GM19452 (cell line): ENCODE measurements around the gene CHRNA9.
A peak's percentile ranks its signal among the peaks of the same experiment; 100 is the strongest.

Experiments
- ATAC-seq: cut with Tn5 transposase; IDR thresholded peaks from one replicate; pipeline ENCODE4 v1.9.1; 2021; ENCODE audit not compliant: unreplicated experiment

CHRNA9 gene

GRCh38 chr4:40308528-40309122, 26.5 kb upstream of the CHRNA9 start:
- no peak for ATAC-seq

GRCh38 chr4:40309250-40309774, 25.8 kb upstream of the CHRNA9 start:
- peak; percentile 39 for ATAC-seq

- ATAC-seq = no peak
These were observed 24.9 kb upstream of the CHRNA9 start for GRCh38 chr4:40310225-40310624.

- ATAC-seq = no peak
These were observed 23.3 kb upstream of the CHRNA9 start for GRCh38 chr4:40311811-40312346.

GRCh38 chr4:40314951-40315350, 20.2 kb upstream of the CHRNA9 start:
- ATAC-seq = no peak

GRCh38 chr4:40316333-40316781, 18.8 kb upstream of the CHRNA9 start:
- ATAC-seq = peak; percentile 40

GRCh38 chr4:40316782-40317635, 18.1 kb upstream of the CHRNA9 start:
- peak; percentile 50 for ATAC-seq

GRCh38 chr4:40317916-40318658, 17.0 kb upstream of the CHRNA9 start:
- no peak for ATAC-seq

GRCh38 chr4:40321574-40322275, 13.4 kb upstream of the CHRNA9 start:
- no peak for ATAC-seq

- ATAC-seq = no peak
These were observed 12.3 kb upstream of the CHRNA9 start for GRCh38 chr4:40322811-40323210.

GRCh38 chr4:40323866-40324265, 11.3 kb upstream of the CHRNA9 start:
- no peak for ATAC-seq

- peak; percentile 92 for ATAC-seq
These were observed 9.6 kb upstream of the CHRNA9 start for GRCh38 chr4:40325406-40326019.

GRCh38 chr4:40327340-40327739, 7.8 kb upstream of the CHRNA9 start:
- no peak for ATAC-seq

- ATAC-seq = no peak
These were observed 6.8 kb upstream of the CHRNA9 start for GRCh38 chr4:40328383-40328782.

GRCh38 chr4:40329805-40330204, 5.3 kb upstream of the CHRNA9 start:
- ATAC-seq = no peak

- ATAC-seq = no peak
These were observed 4.6 kb upstream of the CHRNA9 start for GRCh38 chr4:40330536-40330935.

GRCh38 chr4:40331101-40331745, 3.9 kb upstream of the CHRNA9 start:
- ATAC-seq = no peak

GRCh38 chr4:40331961-40332360, 3.2 kb upstream of the CHRNA9 start:
- no peak for ATAC-seq

GRCh38 chr4:40333921-40334352, 1.2 kb upstream of the CHRNA9 start:
- ATAC-seq = no peak

GRCh38 chr4:40335525-40335894, 377 bp downstream of the CHRNA9 start:
- no peak for ATAC-seq
